GM19328 (cell line): Measurements from ENCODE around the gene RSPO4.

Experiments used
- ATAC-seq: cut with Tn5 transposase; IDR thresholded peaks from one replicate; pipeline ENCODE4 v1.9.1; 2021; ENCODE audit warnings: mild to moderate bottlenecking, moderate library complexity; ENCODE audit not compliant: unreplicated experiment

Gene RSPO4

GRCh38 chr20:910870-911770, 91.0 kb downstream of the RSPO4 start:
- no peak for ATAC-seq

- no peak for ATAC-seq
Measured at GRCh38 chr20:910132-910869, 91.8 kb downstream of the RSPO4 start.

DNA sequence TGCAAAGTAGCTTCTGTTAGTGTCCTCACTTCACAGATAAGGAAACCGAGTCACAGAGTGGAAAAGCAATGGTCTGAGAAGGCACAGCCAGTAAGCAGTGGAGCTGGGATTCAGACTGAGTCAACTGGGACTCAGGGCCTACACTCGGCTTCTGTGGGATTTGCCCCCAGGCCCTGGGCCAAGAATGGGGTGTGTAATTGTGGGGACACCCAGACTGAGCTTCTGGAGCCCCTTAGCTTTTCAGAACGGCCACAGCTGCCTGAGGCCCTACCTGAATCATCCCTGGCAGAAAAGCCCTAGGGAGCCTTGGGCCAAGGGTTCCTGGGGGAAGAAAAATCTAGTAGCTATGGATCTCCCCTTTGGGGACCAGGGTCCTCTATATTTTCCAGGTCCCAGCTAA, 92.5 kb downstream of the RSPO4 start:
- ATAC-seq, result no peak
